ENCODE measurements around the gene AMER3.
A peak's percentile ranks its signal among the peaks of the same experiment; 100 is the strongest.

The AMER3 gene

GRCh38 chr2:130754811-130755210, 529 bp upstream of the AMER3 start:
- H3K4me3 ChIP-seq (ENCODE audit: severe bottlenecking): no peak overlapping the region

GRCh38 chr2:130756053-130756873, 923 bp downstream of the AMER3 start:
- peak overlapping the region; percentile 21 for H3K4me3 ChIP-seq (ENCODE audit: severe bottlenecking)
- ATAC-seq (ENCODE audit: low read depth) (peak; percentile 69), DNase-seq (ENCODE audit: low spot score) (no peak)
- no peaks in the 10 kb centered on the region for H3K36me3 ChIP-seq (ENCODE audit: low read depth)
- TF ChIP-seq CTCF (IDR thresholded peaks at IDR 0.05; ENCODE audit: poor library complexity, severe bottlenecking): no peak
- no peaks in the 10 kb centered on the region for H3K4me1 ChIP-seq (ENCODE audit: insufficient read depth, poor library complexity, severe bottlenecking)
- peaks cover 45% of the 10 kb centered on the region for H3K27me3 ChIP-seq (ENCODE audit: insufficient read depth, poor library complexity, severe bottlenecking)
- H3K27ac ChIP-seq (ENCODE audit: poor library complexity, severe bottlenecking): no peak overlapping the region
- H3K9me3 ChIP-seq (ENCODE audit: severe bottlenecking): no peaks in the 10 kb centered on the region

More at GRCh38 chr2:130754811-130755210, 529 bp upstream of the AMER3 start:
- Histone ChIP-seq H3K27me3 (ENCODE audit: insufficient read depth, poor library complexity, severe bottlenecking) (peaks cover 45% of the 10 kb centered on the region), H3K36me3 (ENCODE audit: low read depth) (no peaks in the 10 kb centered on the region), H3K4me1 (ENCODE audit: insufficient read depth, poor library complexity, severe bottlenecking) (no peaks in the 10 kb centered on the region), H3K27ac (ENCODE audit: poor library complexity, severe bottlenecking) (no peak overlapping the region), H3K9me3 (ENCODE audit: severe bottlenecking) (no peaks in the 10 kb centered on the region)
- DNase-seq (ENCODE audit: low spot score) (no peak), ATAC-seq (ENCODE audit: low read depth) (no peak)
- no peak for TF ChIP-seq CTCF (IDR thresholded peaks at IDR 0.05; ENCODE audit: poor library complexity, severe bottlenecking)

- Histone ChIP-seq H3K36me3 (ENCODE audit: low read depth) (no peaks in the 10 kb centered on the region), H3K9me3 (ENCODE audit: severe bottlenecking) (no peaks in the 10 kb centered on the region), H3K4me3 (ENCODE audit: severe bottlenecking) (no peak overlapping the region), H3K27me3 (ENCODE audit: insufficient read depth, poor library complexity, severe bottlenecking) (peaks cover 45% of the 10 kb centered on the region), H3K27ac (ENCODE audit: poor library complexity, severe bottlenecking) (no peak overlapping the region), H3K4me1 (ENCODE audit: insufficient read depth, poor library complexity, severe bottlenecking) (no peaks in the 10 kb centered on the region)
- ATAC-seq (ENCODE audit: low read depth) (no peak), DNase-seq (ENCODE audit: low spot score) (no peak)
- TF ChIP-seq CTCF (IDR thresholded peaks at IDR 0.05; ENCODE audit: poor library complexity, severe bottlenecking): no peak
Measured at GRCh38 chr2:130756874-130757668, 1.7 kb downstream of the AMER3 start.

- peak; percentile 14; the same call in 1 of the 3 replicates for ATAC-seq (ENCODE audit: low read depth)
- no peak overlapping the region for H3K27ac ChIP-seq (ENCODE audit: poor library complexity, severe bottlenecking)
Measured at GRCh38 chr2:130759906-130760753, 4.8 kb downstream of the AMER3 start.

More at GRCh38 chr2:130759906-130760753, 4.8 kb downstream of the AMER3 start:
- H3K4me3 ChIP-seq (ENCODE audit: severe bottlenecking): no peak overlapping the region
- H3K27me3 ChIP-seq (ENCODE audit: insufficient read depth, poor library complexity, severe bottlenecking): peaks cover 31% of the 10 kb centered on the region
- no peaks in the 10 kb centered on the region for H3K36me3 ChIP-seq (ENCODE audit: low read depth)
- TF ChIP-seq CTCF (IDR thresholded peaks at IDR 0.05; ENCODE audit: poor library complexity, severe bottlenecking): no peak
- DNase-seq (ENCODE audit: low spot score): no peak
- no peaks in the 10 kb centered on the region for H3K4me1 ChIP-seq (ENCODE audit: insufficient read depth, poor library complexity, severe bottlenecking)
- no peaks in the 10 kb centered on the region for H3K9me3 ChIP-seq (ENCODE audit: severe bottlenecking)

All from RWPE2 (cell line).